Ureter (tissue), 1 donor: ENCODE results near the gene GSG1L. TPM values are rescaled to one million over a fixed set of nuclear protein-coding genes. Genes with fewer than 3 reads are reported as not detected.
"Not testable (repeated sequence)": the region's sequence is repeated elsewhere in the genome, so short reads cannot be mapped to it uniquely, and the experiment has no call there.

Experiments
- DNase-seq: peaks from one replicate; pipeline ENCODE4 v3.0.0-alpha.2; 2020; ENCODE audit warnings: low spot score
- total RNA-seq: library from RNA; stranded (reverse); gene quantifications from one replicate; pipeline ENCODE4 v1.2.4, GENCODE V29; 2023
- donor health status: DM: yes; HTN: yes; CAD: no.

Gene GSG1L
- total RNA-seq, 1 donor from 2014 or later: 0.21 TPM

GRCh38 chr16:27950206-27950887 is 113.2 kb downstream of the GSG1L start:
- no peak for DNase-seq

GRCh38 chr16:27947696-27948095 is 115.8 kb downstream of the GSG1L start:
- no peak for DNase-seq

- DNase-seq: no peak
Measured at GRCh38 chr16:27945233-27945973, 118.1 kb downstream of the GSG1L start.

- DNase-seq: no peak
Measured at GRCh38 chr16:27943766-27944165, 119.7 kb downstream of the GSG1L start.

- DNase-seq: not testable (repeated sequence)
Measured at GRCh38 chr16:27942071-27942470, 121.4 kb downstream of the GSG1L start.

GRCh38 chr16:27935076-27935475 is 128.4 kb downstream of the GSG1L start:
- no peak for DNase-seq

DNA sequence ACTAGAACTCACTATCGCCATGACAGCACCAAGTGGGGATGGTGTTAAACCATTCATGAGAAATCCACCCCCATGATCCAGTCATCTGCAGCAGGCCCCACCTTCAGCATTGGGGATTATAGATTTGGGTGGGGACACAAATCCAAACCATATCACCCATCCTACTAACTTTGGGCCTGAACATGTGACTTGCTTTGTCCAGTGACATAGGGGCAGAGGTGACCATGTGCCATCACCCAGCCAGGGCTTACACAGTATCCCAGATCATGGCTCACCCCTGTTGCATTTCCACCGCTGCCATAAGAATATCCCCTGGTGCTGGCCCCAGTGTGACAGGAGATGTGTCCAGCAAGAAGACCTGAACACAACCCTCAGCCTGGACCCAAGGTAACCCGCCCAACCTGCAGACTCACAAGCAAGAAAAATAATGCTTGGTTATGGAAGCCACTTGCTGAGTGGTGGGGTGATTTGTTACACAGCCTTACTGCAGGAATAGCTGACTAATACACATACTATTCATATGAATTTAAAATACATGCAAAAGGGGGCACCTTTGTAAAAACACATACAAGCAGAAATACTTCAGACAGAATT is 130.9 kb downstream of the GSG1L start:
- no peak for DNase-seq

- DNase-seq: no peak
Measured at GRCh38 chr16:27929818-27930217, 133.7 kb downstream of the GSG1L start.

- DNase-seq: no peak
Measured at GRCh38 chr16:27928542-27928941, 135.0 kb downstream of the GSG1L start.

DNA sequence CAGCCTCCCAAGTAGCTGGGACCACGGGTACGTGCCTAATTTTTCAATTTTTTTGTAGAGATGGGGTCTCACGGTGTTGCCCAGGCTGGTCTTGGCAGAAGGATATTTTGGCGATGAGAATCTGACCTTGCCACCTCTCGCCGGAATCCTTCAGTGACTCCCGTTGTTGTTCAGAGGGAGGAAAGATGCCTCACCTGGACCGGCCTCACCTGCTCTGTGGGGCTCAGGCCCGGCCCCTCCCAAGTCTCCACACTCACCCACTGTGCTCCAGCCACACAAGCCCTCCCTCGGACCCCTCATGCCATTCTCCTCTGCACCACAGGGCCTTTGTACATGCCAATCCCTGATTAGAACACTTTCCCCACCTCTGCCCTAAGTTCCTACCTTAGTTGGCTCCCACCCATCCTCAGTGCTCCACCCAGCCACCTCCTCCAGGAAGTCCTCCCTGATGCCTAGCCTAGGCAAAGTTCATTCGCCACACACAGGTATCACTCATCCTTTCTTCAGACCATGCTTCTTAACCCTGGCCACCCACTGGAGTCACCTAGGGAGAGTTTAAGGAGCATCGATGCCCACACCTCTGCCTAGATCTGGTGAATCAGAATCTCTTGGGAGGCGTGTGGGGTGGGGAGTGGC is 136.1 kb downstream of the GSG1L start:
- no peak for DNase-seq

- DNase-seq: no peak
Measured at GRCh38 chr16:27925612-27926011, 137.9 kb downstream of the GSG1L start.

- no peak for DNase-seq
Measured at GRCh38 chr16:27924411-27925118, 138.9 kb downstream of the GSG1L start.

GRCh38 chr16:27923751-27924150 is 139.8 kb downstream of the GSG1L start:
- no peak for DNase-seq

GRCh38 chr16:27922433-27922832 is 141.1 kb downstream of the GSG1L start:
- no peak for DNase-seq

GRCh38 chr16:27921134-27921533 is 142.4 kb downstream of the GSG1L start:
- DNase-seq: no peak

GRCh38 chr16:27920391-27920891 is 143.1 kb downstream of the GSG1L start:
- DNase-seq: no peak

DNA sequence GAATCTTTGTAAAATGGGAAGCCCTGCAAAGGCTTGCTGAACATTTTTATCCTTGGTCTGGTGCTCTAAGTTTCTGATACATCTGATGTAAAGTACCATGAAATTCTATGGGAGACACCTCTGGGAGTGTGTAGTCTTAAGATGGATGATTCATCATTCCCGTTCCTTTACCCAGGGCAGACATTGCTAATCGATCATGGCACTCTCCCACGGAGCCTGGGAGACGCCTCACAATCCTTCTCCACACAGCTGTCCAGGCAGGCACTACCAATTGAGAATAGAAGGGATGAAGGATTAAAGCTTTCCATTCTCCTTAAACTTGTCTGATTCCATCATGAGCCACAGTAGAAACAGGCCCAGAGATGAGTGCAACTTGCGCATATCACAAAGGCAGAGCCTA is 144.8 kb downstream of the GSG1L start:
- DNase-seq: no peak

DNA sequence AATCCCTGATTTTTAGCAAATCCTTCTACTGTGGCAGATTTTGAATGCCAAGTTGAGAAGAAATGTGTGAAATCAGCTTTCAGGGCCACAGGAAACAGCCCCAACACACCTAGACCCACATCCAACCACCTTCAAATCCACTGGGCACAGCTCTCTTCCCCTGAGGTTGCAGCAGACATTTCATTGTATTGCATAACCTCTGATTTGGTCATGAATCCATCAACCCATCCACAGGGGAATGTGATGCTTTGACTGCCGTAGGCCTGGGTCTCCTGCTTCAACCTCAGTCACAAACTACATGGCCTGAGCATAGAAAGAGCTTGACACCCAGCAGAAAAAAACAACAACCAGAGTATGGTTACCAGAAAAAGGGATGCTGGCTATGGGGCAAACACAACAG is 145.6 kb downstream of the GSG1L start:
- no peak for DNase-seq

- no peak for DNase-seq
Measured at GRCh38 chr16:27911486-27911885, 152.0 kb downstream of the GSG1L start.

DNA sequence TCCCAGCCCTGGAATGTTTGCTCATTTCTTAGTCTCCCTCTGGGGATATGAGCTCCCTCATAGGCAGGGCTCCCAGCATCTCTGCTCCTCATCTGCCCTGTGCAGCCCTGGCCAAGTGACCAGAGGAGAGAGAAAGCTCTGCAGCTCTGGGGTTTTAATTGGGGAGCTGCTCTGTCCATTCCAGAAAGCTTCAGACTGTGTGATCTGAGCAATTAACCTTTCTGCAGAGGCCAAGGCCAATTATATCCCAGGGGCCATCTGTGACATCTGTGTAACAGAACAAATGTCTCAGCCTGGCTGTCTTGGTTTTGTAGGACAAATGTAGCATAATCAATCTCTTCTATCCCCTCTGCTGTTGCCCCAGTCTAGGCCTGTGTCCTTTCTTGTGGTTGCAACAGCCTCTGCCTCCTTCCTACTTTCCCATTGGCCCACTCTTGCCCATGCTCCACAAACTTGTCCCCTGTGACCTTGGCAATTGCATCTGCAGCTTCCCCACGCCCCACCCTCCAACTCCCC is 156.0 kb downstream of the GSG1L start:
- no peak for DNase-seq

DNA sequence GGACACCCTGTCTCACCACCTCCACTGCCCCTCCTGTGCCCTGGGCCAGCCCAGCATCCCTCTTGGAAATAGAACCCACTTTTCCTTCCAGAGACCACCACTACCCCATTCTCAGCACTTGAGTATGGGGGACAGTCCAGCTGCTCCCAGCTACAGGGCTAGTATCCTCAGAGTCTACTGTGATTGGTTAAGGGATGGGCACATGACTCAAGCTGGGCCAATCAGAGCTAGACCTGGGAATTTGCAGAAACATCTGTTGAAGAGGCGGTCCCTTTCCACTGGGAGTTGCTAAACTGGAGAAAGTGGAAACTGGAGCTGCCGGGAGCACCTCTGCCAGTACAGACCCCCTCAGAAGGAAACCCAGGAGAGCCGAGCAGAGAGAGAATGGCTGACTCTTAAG is 156.6 kb downstream of the GSG1L start:
- DNase-seq: no peak
